Ascending aorta (tissue), 2 donors: ENCODE results near the gene SNN. TPM values are rescaled to one million over a fixed set of nuclear protein-coding genes. Genes with fewer than 3 reads are reported as not detected.

ENCODE experiments used
- DNase-seq, 2 donors: peaks; one replicate each; pipeline ENCODE4 v3.0.0-alpha.2; 2019; ENCODE audit warnings: low spot score in 2 of 2
- H3K27ac ChIP-seq, 2 donors: fragments of 200-600 bp; sonication (generic); one replicate each; pipeline ENCODE4 v1.5.1; 2016 to 2017; ENCODE audit warnings: mild to moderate bottlenecking in 1 of 2
- H3K27me3 ChIP-seq: fragments of 200-600 bp; sonication (generic); one replicate; pipeline ENCODE4 v1.5.1; 2017
- H3K36me3 ChIP-seq, 2 donors: fragments of 200-600 bp; sonication (generic); one replicate each; pipeline ENCODE4 v1.5.1; 2016
- H3K4me1 ChIP-seq, 2 donors: fragments of 200-600 bp; sonication (generic); one replicate each; pipeline ENCODE4 v1.5.1; 2016 to 2017; ENCODE audit warnings: mild to moderate bottlenecking in 1 of 2
- H3K4me3 ChIP-seq, 2 donors: fragments of 200-600 bp; sonication (generic); one replicate each; pipeline ENCODE4 v1.5.1; 2016 to 2017; ENCODE audit warnings: mild to moderate bottlenecking in 1 of 2
- H3K9me3 ChIP-seq, 2 donors: fragments of 200-600 bp; sonication (generic); one replicate each; pipeline ENCODE4 v1.5.1; 2016
- intact Hi-C: fragments of 100-400 bp; cut with DNase I; formaldehyde crosslinking; loops from one replicate; pipeline ENCODE4 v1.15.1; 2023
- total RNA-seq: library from RNA; depleted of rRNA; stranded (reverse); fragments of >200 nt; gene quantifications from one replicate; pipeline ENCODE4 v1.1.0, GENCODE V29; 2016
- TF ChIP-seq, protein P1 (sequence below), 3 experiments: fragments of 200-600 bp in 2 of 3; fragments of 450-650 bp in 1 of 3; sonication (generic) in 2 of 3; IDR thresholded peaks; one replicate each; pipeline ENCODE4 v1.5.1; 2016 to 2019; ENCODE audit warnings: antibody characterized with exemption in 3 of 3, mild to moderate bottlenecking in 1 of 3, moderate library complexity in 1 of 3

SNN gene
- total RNA-seq, 1 donor from 2014 or later, result 2.1 TPM

GRCh38 chr16:11624205-11624604 is 44.0 kb upstream of the SNN start:
- Histone ChIP-seq H3K27me3 (no peaks in the 10 kb centered on the region), H3K36me3 (no peaks in the 10 kb centered on the region), H3K9me3 (no peaks in the 10 kb centered on the region), H3K27ac (no peak overlapping the region), H3K4me3 (no peak overlapping the region), H3K4me1 (peaks cover 0 to 4% of the 10 kb centered on the region in 2 donors)
- DNase-seq, result no peak
- TF ChIP-seq, protein P1, sequence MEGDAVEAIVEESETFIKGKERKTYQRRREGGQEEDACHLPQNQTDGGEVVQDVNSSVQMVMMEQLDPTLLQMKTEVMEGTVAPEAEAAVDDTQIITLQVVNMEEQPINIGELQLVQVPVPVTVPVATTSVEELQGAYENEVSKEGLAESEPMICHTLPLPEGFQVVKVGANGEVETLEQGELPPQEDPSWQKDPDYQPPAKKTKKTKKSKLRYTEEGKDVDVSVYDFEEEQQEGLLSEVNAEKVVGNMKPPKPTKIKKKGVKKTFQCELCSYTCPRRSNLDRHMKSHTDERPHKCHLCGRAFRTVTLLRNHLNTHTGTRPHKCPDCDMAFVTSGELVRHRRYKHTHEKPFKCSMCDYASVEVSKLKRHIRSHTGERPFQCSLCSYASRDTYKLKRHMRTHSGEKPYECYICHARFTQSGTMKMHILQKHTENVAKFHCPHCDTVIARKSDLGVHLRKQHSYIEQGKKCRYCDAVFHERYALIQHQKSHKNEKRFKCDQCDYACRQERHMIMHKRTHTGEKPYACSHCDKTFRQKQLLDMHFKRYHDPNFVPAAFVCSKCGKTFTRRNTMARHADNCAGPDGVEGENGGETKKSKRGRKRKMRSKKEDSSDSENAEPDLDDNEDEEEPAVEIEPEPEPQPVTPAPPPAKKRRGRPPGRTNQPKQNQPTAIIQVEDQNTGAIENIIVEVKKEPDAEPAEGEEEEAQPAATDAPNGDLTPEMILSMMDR (IDR thresholded peaks at IDR 0.05), result no peak
- intact Hi-C loops, result no loop called here

DNA sequence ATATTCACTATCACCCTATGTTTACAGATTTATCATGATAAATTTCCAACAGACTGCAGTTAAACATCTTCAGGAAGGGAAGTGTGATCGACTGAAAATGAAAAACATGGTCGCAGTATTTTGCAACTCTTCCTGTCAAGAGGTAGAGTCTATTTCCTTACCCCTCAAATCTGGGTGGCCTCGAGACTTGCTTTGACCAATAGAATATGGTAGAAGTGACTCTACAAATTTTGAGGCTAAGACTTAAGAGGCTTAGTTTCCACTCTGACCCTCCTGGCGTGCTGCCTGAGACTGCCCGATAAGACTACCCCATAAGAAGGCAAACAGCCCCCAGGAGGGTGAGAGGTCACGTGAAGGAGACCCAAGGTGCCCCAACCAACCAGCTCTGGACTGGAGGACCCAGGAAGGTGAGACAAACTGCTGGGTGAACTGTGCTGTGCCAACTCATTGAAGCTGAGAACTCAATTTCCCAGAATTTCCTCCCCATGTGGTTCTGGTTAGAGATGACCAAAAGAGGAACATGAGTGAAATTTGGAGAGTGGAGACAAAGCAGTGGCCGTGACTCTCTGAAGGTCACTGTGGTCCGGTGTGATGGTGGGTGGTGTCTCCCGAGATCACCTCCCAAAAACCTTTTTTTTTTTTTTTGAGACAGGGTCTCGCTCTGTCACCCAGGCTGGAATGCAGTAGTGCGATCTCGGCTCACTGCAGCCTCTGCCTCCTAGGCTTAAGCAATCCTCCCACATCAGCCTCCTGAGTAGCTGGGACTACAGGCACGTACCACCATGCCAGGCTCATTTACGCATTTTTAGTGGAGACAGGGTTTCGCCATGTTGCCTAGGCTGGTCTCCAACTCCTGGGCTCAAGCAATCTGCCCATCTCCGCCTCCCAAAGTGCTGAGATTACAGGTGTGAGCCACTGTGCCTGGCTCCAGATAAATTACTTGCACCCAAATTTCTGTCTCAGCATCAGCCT is 43.3 kb upstream of the SNN start:
- intact Hi-C loops, result no loop called here
- no peak overlapping the region for H3K27ac ChIP-seq

GRCh38 chr16:11625769-11626168 is 42.5 kb upstream of the SNN start:
- TF ChIP-seq, protein P1 (IDR thresholded peaks at IDR 0.05), result no peak
- no peak for DNase-seq
- no peaks in the 10 kb centered on the region for H3K9me3 ChIP-seq
- peaks cover 0 to 4% of the 10 kb centered on the region in 2 donors for H3K4me1 ChIP-seq
- H3K4me3 ChIP-seq, result no peak overlapping the region
- intact Hi-C loops, result no loop called here
- H3K27ac ChIP-seq, result no peak overlapping the region
- H3K27me3 ChIP-seq, result no peaks in the 10 kb centered on the region
- H3K36me3 ChIP-seq, result no peaks in the 10 kb centered on the region

More for the DNA sequence above, 43.3 kb upstream of the SNN start:
- Histone ChIP-seq H3K9me3 (no peaks in the 10 kb centered on the region), H3K27me3 (no peaks in the 10 kb centered on the region), H3K4me1 (peaks cover 0 to 4% of the 10 kb centered on the region in 2 donors), H3K36me3 (no peaks in the 10 kb centered on the region), H3K4me3 (no peak overlapping the region)
- no peak for DNase-seq
- TF ChIP-seq, protein P1 (IDR thresholded peaks at IDR 0.05), result no peak

- no peaks in the 10 kb centered on the region for H3K36me3 ChIP-seq
- no peaks in the 10 kb centered on the region for H3K27me3 ChIP-seq
- no peaks in the 10 kb centered on the region for H3K9me3 ChIP-seq
- H3K4me1 ChIP-seq, result peaks cover 0 to 4% of the 10 kb centered on the region in 2 donors
- TF ChIP-seq, protein P1 (IDR thresholded peaks at IDR 0.05), result no peak
- H3K27ac ChIP-seq, result no peak overlapping the region
- no peak overlapping the region for H3K4me3 ChIP-seq
- no peak for DNase-seq
- intact Hi-C loops, result no loop called here
Measured at GRCh38 chr16:11626657-11627291, 41.5 kb upstream of the SNN start.

GRCh38 chr16:11627292-11627663 is 41.0 kb upstream of the SNN start:
- TF ChIP-seq, protein P1 (IDR thresholded peaks at IDR 0.05), result no peak
- H3K4me3 ChIP-seq, result no peak overlapping the region
- no peak overlapping the region for H3K27ac ChIP-seq
- no peaks in the 10 kb centered on the region for H3K9me3 ChIP-seq
- H3K4me1 ChIP-seq, result peaks cover 3% of the 10 kb centered on the region in 2 donors
- H3K36me3 ChIP-seq, result no peaks in the 10 kb centered on the region
- no peak for DNase-seq
- no peaks in the 10 kb centered on the region for H3K27me3 ChIP-seq
- intact Hi-C loops, result no loop called here
